GM19463 (cell line): ENCODE measurements around the gene NRXN3.

Experiments
- ATAC-seq: cut with Tn5 transposase; IDR thresholded peaks from one replicate; pipeline ENCODE4 v1.9.1; 2021; ENCODE audit warnings: mild to moderate bottlenecking, moderate library complexity; ENCODE audit not compliant: unreplicated experiment

NRXN3 gene

DNA sequence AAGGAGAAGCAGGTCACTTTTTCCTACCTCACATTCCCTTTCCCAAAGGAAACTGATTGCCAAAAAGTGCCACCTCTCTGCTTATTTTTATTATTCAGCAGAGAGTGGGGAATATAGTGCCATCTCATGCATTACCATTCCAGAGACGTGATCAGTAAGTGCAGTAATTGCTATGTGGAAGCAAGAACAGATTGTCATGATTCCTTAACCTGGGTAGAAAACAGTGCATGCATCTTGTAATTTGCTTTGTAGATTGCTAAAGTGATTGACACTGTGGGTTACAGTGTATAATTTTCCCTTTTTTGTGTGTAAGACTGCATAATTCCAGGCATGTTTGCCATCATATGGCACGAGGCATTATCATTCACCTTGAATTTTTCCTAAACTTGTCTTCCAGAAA, 1708.6 kb downstream of the NRXN3 start:
- no peak for ATAC-seq

DNA sequence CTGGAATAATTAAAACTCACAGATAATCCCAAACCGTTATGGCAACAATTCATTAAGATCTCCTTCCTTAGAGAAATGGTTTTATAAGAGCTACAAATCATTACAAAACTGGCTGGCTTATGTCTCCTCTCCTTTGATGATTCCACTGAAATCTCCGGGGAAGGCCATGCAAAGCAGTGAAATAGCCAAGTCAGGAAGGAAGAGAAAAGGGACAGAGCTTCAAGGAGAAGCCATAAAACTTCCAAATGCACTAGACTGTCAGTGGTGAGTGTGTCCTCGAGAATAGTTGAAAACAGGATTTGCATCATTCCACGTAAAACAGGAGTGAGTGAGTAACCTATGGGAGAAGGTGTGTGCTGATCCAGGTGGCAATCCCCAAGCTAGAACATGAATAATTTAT, 1711.1 kb downstream of the NRXN3 start:
- no peak for ATAC-seq

DNA sequence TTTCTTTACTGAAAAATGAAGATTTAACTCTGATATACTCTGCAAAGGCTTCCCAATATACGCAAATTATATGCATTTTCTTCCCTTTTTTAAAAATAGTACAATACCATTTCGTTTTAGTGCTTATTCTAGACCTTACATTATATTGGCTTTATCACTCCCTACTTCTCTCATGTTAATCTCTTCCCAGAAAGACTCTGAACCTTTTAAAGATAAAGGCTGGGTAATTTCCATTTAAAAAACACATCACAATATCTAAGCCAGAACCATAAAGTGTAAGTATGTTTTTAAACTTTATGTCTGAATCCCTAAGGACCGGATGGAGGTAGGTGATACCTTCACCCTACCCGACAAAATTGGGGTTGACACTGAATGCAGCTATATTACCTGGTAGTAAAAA, 1720.4 kb downstream of the NRXN3 start:
- ATAC-seq = no peak

GRCh38 chr14:79896009-79896408, 1725.8 kb downstream of the NRXN3 start:
- ATAC-seq = no peak

GRCh38 chr14:79899610-79900009, 1729.4 kb downstream of the NRXN3 start:
- no peak for ATAC-seq

DNA sequence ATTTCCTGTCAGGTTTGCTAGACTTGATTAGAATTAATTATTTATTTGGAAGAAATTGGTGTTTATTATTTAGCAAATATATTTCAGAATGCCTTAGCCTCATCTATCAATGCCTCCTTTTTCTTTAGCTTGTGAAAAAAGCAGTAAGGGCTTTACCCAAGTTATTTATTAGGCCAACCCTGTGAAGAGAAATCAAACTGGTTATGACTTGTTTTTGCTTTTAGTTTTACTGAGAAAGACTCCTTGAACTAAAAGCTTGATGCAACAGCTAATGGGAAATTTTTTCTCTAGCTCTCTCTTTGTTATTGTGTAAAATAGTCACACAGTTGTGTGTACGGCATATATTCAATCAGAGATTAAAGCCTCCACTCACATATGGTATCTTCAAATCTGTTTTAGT, 1734.3 kb downstream of the NRXN3 start:
- ATAC-seq = no peak

GRCh38 chr14:79906994-79907393, 1736.8 kb downstream of the NRXN3 start:
- ATAC-seq = no peak

GRCh38 chr14:79910086-79910485, 1739.9 kb downstream of the NRXN3 start:
- ATAC-seq = no peak

GRCh38 chr14:79911744-79912143, 1741.6 kb downstream of the NRXN3 start:
- ATAC-seq = no peak

DNA sequence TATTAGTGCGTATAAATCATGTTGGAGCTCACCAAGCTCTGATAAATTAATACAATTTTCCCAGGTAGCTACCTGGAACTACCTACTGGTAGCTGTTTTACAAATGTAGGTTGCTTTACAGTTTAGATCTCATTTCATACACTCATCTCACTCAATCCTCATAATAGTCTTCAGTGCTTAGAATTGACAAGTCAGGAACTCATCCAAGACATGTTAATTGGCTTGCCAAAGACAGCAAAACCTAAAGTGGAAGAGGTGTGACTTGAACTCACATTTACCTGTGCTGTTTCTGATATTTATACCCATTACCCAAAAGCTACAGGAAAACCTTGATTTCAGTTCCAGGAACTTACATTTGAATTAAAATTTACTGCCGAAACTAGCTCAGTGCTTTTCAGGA, 1744.4 kb downstream of the NRXN3 start:
- no peak for ATAC-seq

DNA sequence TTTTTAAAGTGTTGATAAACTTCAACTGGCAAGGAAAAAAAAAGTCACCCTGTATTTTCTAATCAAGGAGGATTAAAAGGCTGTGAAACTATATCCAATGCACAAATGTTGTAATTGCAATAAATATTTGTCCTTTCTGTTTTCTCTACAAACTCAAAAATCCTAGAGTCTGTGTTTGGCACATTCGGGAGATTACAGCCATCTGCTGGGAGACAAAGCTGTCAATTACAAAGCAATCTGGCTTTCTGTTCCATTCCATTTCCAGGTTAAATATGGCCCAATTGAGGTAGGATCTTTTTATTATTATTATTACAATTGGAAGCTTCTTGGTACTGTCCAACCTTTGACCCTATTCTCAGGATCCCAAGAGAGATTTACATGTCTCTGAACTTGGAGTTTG, 1745.2 kb downstream of the NRXN3 start:
- no peak for ATAC-seq

DNA sequence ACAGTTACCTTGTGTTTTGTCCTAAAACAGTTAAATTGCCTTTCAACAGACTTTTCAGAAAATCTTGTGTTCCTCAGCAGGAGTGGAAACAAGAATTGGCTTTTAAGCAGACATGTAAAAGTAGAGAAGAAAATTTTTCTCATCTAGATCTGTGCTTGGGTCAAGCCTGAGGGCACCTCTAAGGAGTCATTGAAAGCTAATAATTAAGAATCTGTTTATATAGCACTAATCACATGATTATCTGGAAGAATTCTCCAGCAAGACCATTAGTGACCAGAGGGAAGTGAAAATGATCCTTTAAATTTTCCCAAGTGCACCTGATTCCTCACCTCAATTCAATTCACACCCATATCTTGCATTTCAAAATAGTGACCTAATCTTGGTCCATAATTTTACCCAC, 1746.1 kb downstream of the NRXN3 start:
- ATAC-seq = no peak

GRCh38 chr14:79916892-79917291, 1746.7 kb downstream of the NRXN3 start:
- ATAC-seq = no peak
